HEK293T (cell line): ENCODE results near the gene MESP1.

ENCODE experiments used
- CTCF ChIA-PET: fragments of 350-600 bp; formaldehyde crosslinking; extraction: SDS; loops from one replicate; lab custom pipeline; 2021; ENCODE audit warnings: antibody characterized with exemption, inconsistent platforms; lab: Yijun Ruan, JAX
- POLR2A ChIA-PET: fragments of 350-600 bp; formaldehyde crosslinking; extraction: SDS; loops from one replicate; lab custom pipeline; 2020; ENCODE audit warnings: antibody characterized with exemption, inconsistent platforms; lab: Yijun Ruan, JAX
- DNase-seq: peaks from one replicate; pipeline ENCODE4 v3.0.0; 2012; ENCODE audit warnings: mixed read lengths; ENCODE audit errors: extremely low spot score
- ARNT ChIP-seq: fragments of 450-650 bp; IDR thresholded peaks from 2 replicates; pipeline ENCODE4 v1.6.1; 2017; ENCODE audit warnings: mild to moderate bottlenecking
- BHLHE40 ChIP-seq: fragments of 450-650 bp; IDR thresholded peaks from 2 replicates; pipeline ENCODE4 v1.6.1; 2016; ENCODE audit warnings: mild to moderate bottlenecking, moderate library complexity, borderline replicate concordance
- CTBP1 ChIP-seq: fragments of 450-650 bp; IDR thresholded peaks from 2 replicates; pipeline ENCODE4 v1.6.1; 2016; ENCODE audit warnings: borderline replicate concordance
- ELF4 ChIP-seq: fragments of 450-650 bp; IDR thresholded peaks from 2 replicates; pipeline ENCODE4 v1.6.1; 2017; ENCODE audit warnings: antibody characterized with exemption
- FOXA1 ChIP-seq: fragments of 450-650 bp; IDR thresholded peaks from 2 replicates; pipeline ENCODE4 v1.6.1; 2016; ENCODE audit warnings: mild to moderate bottlenecking
- FOXK2 ChIP-seq: fragments of 450-650 bp; IDR thresholded peaks from 2 replicates; pipeline ENCODE4 v1.6.1; 2016; ENCODE audit warnings: mild to moderate bottlenecking
- FOXM1 ChIP-seq: fragments of 450-650 bp; IDR thresholded peaks from 2 replicates; pipeline ENCODE4 v1.6.1; 2017; ENCODE audit warnings: mild to moderate bottlenecking, borderline replicate concordance
- HDGF ChIP-seq: fragments of 450-650 bp; IDR thresholded peaks from 2 replicates; pipeline ENCODE4 v1.6.1; 2017; ENCODE audit warnings: antibody characterized with exemption, borderline replicate concordance
- L3MBTL2 ChIP-seq: fragments of 450-650 bp; conservative IDR thresholded peaks from 2 replicates; pipeline ENCODE4 v1.6.1; 2016; ENCODE audit warnings: mild to moderate bottlenecking
- LEF1 ChIP-seq: fragments of 450-650 bp; IDR thresholded peaks from 2 replicates; pipeline ENCODE4 v1.6.1; 2017; ENCODE audit warnings: mild to moderate bottlenecking, borderline replicate concordance
- NFRKB ChIP-seq: fragments of 450-650 bp; IDR thresholded peaks from 2 replicates; pipeline ENCODE4 v1.6.1; 2016; ENCODE audit warnings: mild to moderate bottlenecking, moderate library complexity
- SP1 ChIP-seq: fragments of 450-650 bp; IDR thresholded peaks from 2 replicates; pipeline ENCODE4 v1.6.1; 2017
- SUZ12 ChIP-seq: fragments of 450-650 bp; IDR thresholded peaks from 2 replicates; pipeline ENCODE4 v1.6.1; 2016; ENCODE audit warnings: mild to moderate bottlenecking
- TARDBP ChIP-seq: fragments of 450-650 bp; IDR thresholded peaks from 2 replicates; pipeline ENCODE4 v1.6.1; 2016
- ZNF384 ChIP-seq: fragments of 450-650 bp; IDR thresholded peaks from 2 replicates; pipeline ENCODE4 v1.6.1; 2016
- TF ChIP-seq, protein P1 (sequence below): fragments of 450-650 bp; IDR thresholded peaks from 2 replicates; pipeline ENCODE4 v1.6.1; 2016

Gene MESP1

DNA sequence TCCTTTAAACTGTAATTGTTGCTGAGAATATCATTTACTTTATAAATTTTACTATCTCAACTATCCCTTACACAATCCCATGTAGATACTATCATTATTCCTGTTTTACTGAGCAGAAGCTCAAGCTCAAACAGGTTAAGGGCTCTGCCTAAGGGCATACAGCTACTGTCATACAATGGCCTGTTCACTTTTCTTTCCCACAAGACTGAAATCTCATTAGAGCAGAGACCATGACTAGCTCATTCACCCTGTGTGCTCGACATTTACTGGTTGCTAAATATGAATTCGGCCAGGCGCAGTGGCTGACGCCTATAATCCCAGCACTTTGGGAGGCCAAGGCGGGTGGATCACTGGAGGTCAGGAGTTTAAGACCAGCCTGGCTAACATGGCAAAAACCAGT lies 23.4 kb upstream of the MESP1 start:
- POLR2A ChIA-PET: no interaction called here
- CTCF ChIA-PET: interaction anchor here (0.5 to 6.7 kb wide), 2 partner anchors 14 to 198 kb away, joined by 3 to 38 read pairs; no protein-coding TSS in a partner anchor
- DNase-seq: no peak
- TF ChIP-seq TARDBP (no peak), FOXM1 (no peak), BHLHE40 (no peak), CTBP1 (no peak), HDGF (no peak), NFRKB (no peak)
- TF ChIP-seq, protein P1, sequence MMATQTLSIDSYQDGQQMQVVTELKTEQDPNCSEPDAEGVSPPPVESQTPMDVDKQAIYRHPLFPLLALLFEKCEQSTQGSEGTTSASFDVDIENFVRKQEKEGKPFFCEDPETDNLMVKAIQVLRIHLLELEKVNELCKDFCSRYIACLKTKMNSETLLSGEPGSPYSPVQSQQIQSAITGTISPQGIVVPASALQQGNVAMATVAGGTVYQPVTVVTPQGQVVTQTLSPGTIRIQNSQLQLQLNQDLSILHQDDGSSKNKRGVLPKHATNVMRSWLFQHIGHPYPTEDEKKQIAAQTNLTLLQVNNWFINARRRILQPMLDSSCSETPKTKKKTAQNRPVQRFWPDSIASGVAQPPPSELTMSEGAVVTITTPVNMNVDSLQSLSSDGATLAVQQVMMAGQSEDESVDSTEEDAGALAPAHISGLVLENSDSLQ: no peak

DNA sequence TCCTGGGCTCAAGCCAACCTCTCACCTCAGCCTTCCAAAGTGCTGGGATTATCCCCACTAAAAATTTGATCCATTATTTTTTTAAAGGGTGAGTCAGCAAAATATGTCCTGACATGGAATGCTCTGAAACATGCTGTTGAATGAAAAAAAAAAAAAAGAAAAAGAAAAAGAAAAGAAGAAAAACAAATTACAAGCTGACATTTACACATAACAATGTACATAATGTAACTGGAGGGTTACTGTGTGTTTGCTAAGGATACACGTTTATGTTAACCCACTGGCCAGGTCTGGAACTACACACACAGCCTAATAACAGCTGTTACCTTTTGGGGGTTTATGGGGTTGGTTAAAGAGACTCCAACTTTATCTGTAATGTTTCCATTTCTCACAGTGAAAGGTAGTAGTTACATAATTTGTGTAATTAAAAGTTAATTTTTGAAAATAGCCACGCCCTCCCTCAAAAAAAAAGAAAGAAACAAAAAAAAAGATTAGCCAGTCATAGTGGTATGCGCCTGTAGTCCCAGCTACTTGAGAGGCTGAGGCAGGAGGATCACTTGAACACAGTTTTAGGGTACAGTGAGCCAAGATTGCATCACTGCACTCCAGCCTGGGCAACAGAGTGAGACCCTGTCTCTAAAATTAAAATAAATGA lies 22.0 kb upstream of the MESP1 start:
- POLR2A ChIA-PET: interaction anchor here (0.7 kb wide), 1 partner anchor 21 kb away, joined by 3 read pairs; no protein-coding TSS in a partner anchor
- TF ChIP-seq, protein P1: no peak
- TF ChIP-seq SP1: no peak
- no peak for TF ChIP-seq LEF1
- TF ChIP-seq TARDBP: no peak
- TF ChIP-seq ELF4: no peak
- CTCF ChIA-PET: interaction anchor here (0.5 to 6.7 kb wide), 5 partner anchors 12 to 302 kb away, joined by 3 to 38 read pairs (median 4); no protein-coding TSS in a partner anchor
- DNase-seq: peak; percentile 52

DNA sequence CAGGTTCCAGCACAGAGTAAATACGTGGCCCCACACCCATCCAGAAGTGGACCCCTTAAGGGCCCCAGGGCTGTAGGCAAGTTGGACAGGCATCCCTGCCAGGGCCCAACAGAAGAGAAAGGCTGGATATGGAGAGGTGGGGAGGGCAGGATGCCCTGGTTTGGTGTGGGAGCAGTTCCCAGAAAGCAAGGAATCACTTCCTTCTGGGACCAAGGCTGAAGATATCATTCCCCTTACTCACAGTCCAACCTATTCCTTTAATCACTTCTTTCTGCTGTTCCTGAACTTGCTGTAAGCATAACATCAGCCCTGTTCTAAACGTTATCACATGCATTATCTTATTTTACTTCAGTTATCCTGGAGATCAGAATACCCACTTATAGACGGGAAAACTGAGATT lies 19.0 kb upstream of the MESP1 start:
- ChIA-PET CTCF (interaction anchor here (2.4 to 6.7 kb wide), 2 partner anchors 9 to 105 kb away, joined by 7 to 38 read pairs; no protein-coding TSS in a partner anchor), POLR2A (no interaction called here)
- DNase-seq: no peak
- no peak for TF ChIP-seq SUZ12
- TF ChIP-seq CTBP1: no peak
- TF ChIP-seq ARNT: no peak
- TF ChIP-seq FOXA1: no peak
- no peak for TF ChIP-seq FOXM1
- no peak for TF ChIP-seq NFRKB
- TF ChIP-seq ZNF384: no peak
- TF ChIP-seq, protein P1: no peak
- no peak for TF ChIP-seq BHLHE40
- no peak for TF ChIP-seq ELF4
- no peak for TF ChIP-seq TARDBP
- TF ChIP-seq FOXK2: no peak
- no peak for TF ChIP-seq HDGF
- no peak for TF ChIP-seq L3MBTL2
- TF ChIP-seq SP1: no peak
- TF ChIP-seq LEF1: no peak

DNA sequence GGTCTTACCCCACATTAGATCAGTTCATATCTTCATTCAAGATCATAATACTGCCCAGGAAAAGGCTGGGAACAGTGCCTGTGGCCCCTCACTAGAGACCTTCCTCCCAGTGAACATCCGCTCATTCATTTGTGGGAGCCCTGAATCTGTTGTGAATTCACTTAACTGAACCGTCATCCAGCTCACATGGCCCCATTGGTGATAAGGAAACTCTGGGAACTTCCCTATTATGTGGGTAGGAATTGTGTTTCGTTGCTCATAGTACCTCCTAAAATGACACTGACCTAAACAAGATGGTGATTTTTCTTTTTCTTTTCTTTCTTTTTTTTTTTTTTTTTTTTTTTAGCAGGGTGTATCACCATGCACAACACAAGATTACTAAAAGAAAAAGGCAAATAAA lies 18.3 kb upstream of the MESP1 start:
- CTCF ChIA-PET: no interaction called here
- POLR2A ChIA-PET: no interaction called here
- no peak for TF ChIP-seq LEF1
- TF ChIP-seq L3MBTL2: no peak
- no peak for TF ChIP-seq HDGF
- TF ChIP-seq, protein P1: no peak
- TF ChIP-seq FOXA1: no peak
- no peak for DNase-seq

DNA sequence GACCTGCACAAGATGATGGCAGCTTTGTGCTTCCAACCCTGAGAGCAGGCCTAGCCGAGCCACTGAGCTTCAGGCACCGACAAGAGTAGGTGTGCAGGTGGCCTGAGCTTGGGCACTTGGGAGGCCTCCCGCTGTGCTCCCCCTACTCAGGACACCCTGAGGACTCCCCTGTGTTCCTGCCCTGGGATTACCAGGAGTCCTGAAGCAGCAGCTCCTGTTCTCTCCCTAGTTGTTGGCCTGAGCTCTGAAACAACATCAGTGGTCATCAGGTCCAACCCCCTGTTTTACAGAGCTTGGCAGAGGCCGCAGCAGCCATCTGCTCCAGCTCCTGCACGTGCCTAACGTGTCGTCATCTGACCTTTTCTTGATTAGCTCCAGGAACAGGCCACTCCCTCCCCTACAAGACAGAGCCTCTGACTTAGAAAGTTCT lies 17.0 kb upstream of the MESP1 start:
- POLR2A ChIA-PET: interaction anchor here (0.9 kb wide), 2 partner anchors 13 to 126 kb away, joined by 3 read pairs; partner anchors contain the start of gene AP3S2
- TF ChIP-seq BHLHE40 (no peak), L3MBTL2 (no peak), TARDBP (no peak), NFRKB (no peak), FOXK2 (no peak), CTBP1 (no peak), HDGF (no peak), SUZ12 (no peak), ZNF384 (no peak), ARNT (no peak), SP1 (no peak), ELF4 (no peak), LEF1 (no peak), FOXM1 (no peak), FOXA1 (no peak)
- TF ChIP-seq, protein P1: no peak
- DNase-seq: no peak
- CTCF ChIA-PET: interaction anchor here (0.6 to 1.1 kb wide), 4 partner anchors 28 to 365 kb away, joined by 3 to 5 read pairs (median 4); no protein-coding TSS in a partner anchor
